ENCODE measurements around the gene MAPK6. TPM values are rescaled to one million over a fixed set of nuclear protein-coding genes. Genes with fewer than 3 reads are reported as not detected.

MAPK6 gene
- total and polyA plus RNA-seq, 10 of the 15 experiments (the other 5 are each of a cell fraction or from before 2014, with no cell fraction given): 20.6 to 100 (median 52.6) TPM

- TF ChIP-seq SP1 (IDR thresholded peaks at IDR 0.05; ENCODE audit: low read depth, low read length) (peak; percentile 25), CREM (IDR thresholded peaks at IDR 0.05; ENCODE audit: low read depth) (no peak; the same call in 1 of the 2 replicates), EP300 (IDR thresholded peaks at IDR 0.05; ENCODE audit: borderline replicate concordance in 1 of 2, control insufficient read depth in 1 of 2, low read depth in 2 of 2, low read length in 2 of 2) (peak in 1 of 2 experiments; percentile 42; a peak in 1 of 4 replicates), BCL11A (IDR thresholded peaks at IDR 0.05; ENCODE audit: low read depth, low read length) (0 out of 2 replicates have a peak, but pooled peaks have one; percentile 48), ZNF592 (IDR thresholded peaks at IDR 0.05) (peak; percentile 82; the same call in 1 of the 2 replicates), DPF2 (IDR thresholded peaks at IDR 0.05) (0 out of 2 replicates have a peak, but pooled peaks have one; percentile 83), IKZF2 (IDR thresholded peaks at IDR 0.05) (peak in 1 of 2 experiments; percentile 11; a peak in 1 of 4 replicates), SPI1 (IDR thresholded peaks at IDR 0.05; ENCODE audit: borderline replicate concordance, insufficient read depth, low read depth, low read length) (0 out of 2 replicates have a peak, but pooled peaks have one; percentile 0), MLLT1 (IDR thresholded peaks at IDR 0.05) (no peak), YY1 (IDR thresholded peaks at IDR 0.05; ENCODE audit: low read depth, low read length) (peak; percentile 58; the same call in 1 of the 2 replicates), IKZF1 (conservative IDR thresholded peaks at IDR 0.05) (0 out of 2 replicates have a peak, but pooled peaks have one; percentile 44)
Observed at GRCh38 chr15:52100807-52101442, 81.9 kb downstream of the MAPK6 start (continued).

Measured in GM12878 (cell line).